Testis (tissue), 2 donors: ENCODE data around the gene TRPV5.

Experiments
- CTCF ChIP-seq, 3 experiments: fragments of 450-650 bp in 2 of 3; fragments of 200-600 bp in 1 of 3; sonication (generic) in 1 of 3; IDR thresholded peaks; one replicate each; pipeline ENCODE4 v1.5.1; 2016 to 2019; ENCODE audit warnings: antibody characterized with exemption in 3 of 3, mild to moderate bottlenecking in 2 of 3, moderate library complexity in 1 of 3
- POLR2A ChIP-seq: fragments of 450-650 bp; IDR thresholded peaks from one replicate; pipeline ENCODE4 v1.6.1; 2017; ENCODE audit warnings: antibody characterized with exemption, mild to moderate bottlenecking, moderate library complexity

DNA sequence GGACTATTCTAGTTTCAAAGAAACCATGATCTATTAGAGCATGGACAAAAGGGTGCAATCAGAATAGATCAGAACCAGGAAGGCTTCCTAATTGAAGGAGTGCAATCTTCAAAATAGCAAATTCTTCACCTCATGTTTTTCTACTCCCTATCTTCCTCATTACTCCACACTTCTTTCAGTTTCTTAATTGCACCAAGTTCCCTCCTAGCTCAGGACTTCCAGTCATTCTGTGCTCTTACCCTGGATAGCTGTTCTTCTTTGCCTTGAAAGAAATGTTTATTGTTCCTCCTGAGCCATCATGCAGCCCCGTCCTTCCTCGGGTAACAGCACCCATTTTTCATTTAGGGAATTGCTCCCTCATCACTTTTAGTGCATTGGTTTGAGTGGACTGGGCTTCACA, 23.1 kb downstream of the TRPV5 start:
- TF ChIP-seq CTCF (IDR thresholded peaks at IDR 0.05): no peak
- no peak for TF ChIP-seq POLR2A
